Sigmoid colon (tissue), 7 donors: ENCODE data around the gene CCDC69. TPM values are rescaled to one million over a fixed set of nuclear protein-coding genes. Genes with fewer than 3 reads are reported as not detected.

Experiments
- DNase-seq: peaks from one replicate; pipeline ENCODE4 v3.0.0-alpha.2; 2019
- H3K27ac ChIP-seq, 4 donors: fragments of 200-600 bp; sonication (generic); one replicate each; pipeline ENCODE4 v1.5.1; 2016 to 2019; ENCODE audit warnings: mild to moderate bottlenecking in 1 of 4
- H3K27me3 ChIP-seq, 3 donors: fragments of 200-600 bp; sonication (generic); one replicate each; pipeline ENCODE4 v1.5.1; 2019; ENCODE audit warnings: mild to moderate bottlenecking in 1 of 3
- H3K36me3 ChIP-seq, 4 donors: fragments of 200-600 bp; sonication (generic); one replicate each; pipeline ENCODE4 v1.5.1; 2016 to 2019
- H3K4me1 ChIP-seq, 4 donors: fragments of 200-600 bp; sonication (generic); one replicate each; pipeline ENCODE4 v1.5.1; 2017 to 2019
- H3K4me3 ChIP-seq, 4 donors: fragments of 200-600 bp; sonication (generic); one replicate each; pipeline ENCODE4 v1.5.1; 2017 to 2019; ENCODE audit warnings: mild to moderate bottlenecking in 2 of 4, moderate library complexity in 1 of 4
- H3K9me3 ChIP-seq, 4 donors: fragments of 200-600 bp in 3 of 4; sonication (generic) in 3 of 4; one replicate each; pipeline versions ENCODE4 v1.5.1 to v1.6.1; 2013 to 2019
- EP300 ChIP-seq, 4 donors: sonication (generic); formaldehyde crosslinking; IDR thresholded peaks; one replicate each; pipeline ENCODE4 v1.6.1; 2017; ENCODE audit warnings: antibody characterized with exemption in 4 of 4
- POLR2A ChIP-seq, 2 donors: fragments of 450-650 bp; IDR thresholded peaks; one replicate each; pipeline ENCODE4 v1.6.1; 2016; ENCODE audit warnings: antibody characterized with exemption in 2 of 2, mild to moderate bottlenecking in 2 of 2, moderate library complexity in 2 of 2
- POLR2AphosphoS5 ChIP-seq, 4 donors: sonication (generic); formaldehyde crosslinking; IDR thresholded peaks; one replicate each; pipeline ENCODE4 v1.6.1; 2017; ENCODE audit warnings: antibody characterized with exemption in 4 of 4
- WGBS, 2 donors: extraction: QIAGEN DNeasy Blood & Tissue Kit; methylation state at CpG; one replicate each; pipeline ENCODE4 v1.1.7; 2013; 5-methylcytosine and 5-hydroxymethylcytosine counted together
- intact Hi-C: fragments of 100-400 bp; cut with DNase I; formaldehyde crosslinking; loops from one replicate; pipeline ENCODE4 v1.15.1; 2023
- polyA plus RNA-seq, 3 donors: library from polyadenylated mRNA; stranded (reverse); fragments of 200-250 nt; gene quantifications; one replicate each; pipeline ENCODE4 v1.2.3, GENCODE V29; 2013
- total RNA-seq, 4 donors: library from RNA; depleted of rRNA; stranded (reverse); fragments of >200 nt; gene quantifications; one replicate each; pipeline ENCODE4 v1.1.0, GENCODE V29; 2016
- TF ChIP-seq, protein P1 (sequence below), 4 experiments: fragments of 450-650 bp in 3 of 4; fragments of 200-600 bp in 1 of 4; IDR thresholded peaks; one replicate each; pipeline ENCODE4 v1.5.1; 2016 to 2019; ENCODE audit warnings: antibody characterized with exemption in 4 of 4, mild to moderate bottlenecking in 3 of 4, moderate library complexity in 2 of 4
- donor health status: healthy with polysubstance abuse.
- donor health status: Bipolar disorder and iron deficiency.
- donor health status: healthy.

Gene CCDC69
- total and polyA plus RNA-seq, 7 donors: 6.0 to 342 (median 199) TPM

GRCh38 chr5:151168602-151169344 lies 55.1 kb downstream of the CCDC69 start:
- no peaks in the 10 kb centered on the region for H3K9me3 ChIP-seq
- no peak overlapping the region for H3K4me3 ChIP-seq
- H3K27ac ChIP-seq: no peak overlapping the region
- 55 to 90% methylated on average over 10 of the region's 10 CpGs for WGBS, 2 donors
- H3K36me3 ChIP-seq: no peaks in the 10 kb centered on the region
- DNase-seq: peak; percentile 55
- H3K4me1 ChIP-seq: peaks cover 0 to 20% (median 11%) of the 10 kb centered on the region in 4 donors
- TF ChIP-seq POLR2AphosphoS5 (IDR thresholded peaks at IDR 0.05): peak in 1 of 4 donors; percentile 22
- TF ChIP-seq, protein P1, sequence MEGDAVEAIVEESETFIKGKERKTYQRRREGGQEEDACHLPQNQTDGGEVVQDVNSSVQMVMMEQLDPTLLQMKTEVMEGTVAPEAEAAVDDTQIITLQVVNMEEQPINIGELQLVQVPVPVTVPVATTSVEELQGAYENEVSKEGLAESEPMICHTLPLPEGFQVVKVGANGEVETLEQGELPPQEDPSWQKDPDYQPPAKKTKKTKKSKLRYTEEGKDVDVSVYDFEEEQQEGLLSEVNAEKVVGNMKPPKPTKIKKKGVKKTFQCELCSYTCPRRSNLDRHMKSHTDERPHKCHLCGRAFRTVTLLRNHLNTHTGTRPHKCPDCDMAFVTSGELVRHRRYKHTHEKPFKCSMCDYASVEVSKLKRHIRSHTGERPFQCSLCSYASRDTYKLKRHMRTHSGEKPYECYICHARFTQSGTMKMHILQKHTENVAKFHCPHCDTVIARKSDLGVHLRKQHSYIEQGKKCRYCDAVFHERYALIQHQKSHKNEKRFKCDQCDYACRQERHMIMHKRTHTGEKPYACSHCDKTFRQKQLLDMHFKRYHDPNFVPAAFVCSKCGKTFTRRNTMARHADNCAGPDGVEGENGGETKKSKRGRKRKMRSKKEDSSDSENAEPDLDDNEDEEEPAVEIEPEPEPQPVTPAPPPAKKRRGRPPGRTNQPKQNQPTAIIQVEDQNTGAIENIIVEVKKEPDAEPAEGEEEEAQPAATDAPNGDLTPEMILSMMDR (IDR thresholded peaks at IDR 0.05): no peak
- TF ChIP-seq POLR2A (IDR thresholded peaks at IDR 0.05): no peak
- no peaks in the 10 kb centered on the region for H3K27me3 ChIP-seq
- intact Hi-C loops: no loop called here

GRCh38 chr5:151167022-151167421 lies 56.9 kb downstream of the CCDC69 start:
- no peaks in the 10 kb centered on the region for H3K9me3 ChIP-seq
- 80 to 90% methylated on average over 9 of the region's 9 CpGs for WGBS, 2 donors
- DNase-seq: no peak
- no peak overlapping the region for H3K4me3 ChIP-seq
- H3K4me1 ChIP-seq: peaks cover 0 to 28% (median 16%) of the 10 kb centered on the region in 4 donors
- no peak overlapping the region for H3K27ac ChIP-seq
- H3K36me3 ChIP-seq: no peaks in the 10 kb centered on the region
- TF ChIP-seq, protein P1 (IDR thresholded peaks at IDR 0.05): no peak
- TF ChIP-seq POLR2AphosphoS5 (IDR thresholded peaks at IDR 0.05) (no peak), EP300 (IDR thresholded peaks at IDR 0.05) (no peak), POLR2A (IDR thresholded peaks at IDR 0.05) (no peak)
- intact Hi-C loops: no loop called here
- H3K27me3 ChIP-seq: no peaks in the 10 kb centered on the region

DNA sequence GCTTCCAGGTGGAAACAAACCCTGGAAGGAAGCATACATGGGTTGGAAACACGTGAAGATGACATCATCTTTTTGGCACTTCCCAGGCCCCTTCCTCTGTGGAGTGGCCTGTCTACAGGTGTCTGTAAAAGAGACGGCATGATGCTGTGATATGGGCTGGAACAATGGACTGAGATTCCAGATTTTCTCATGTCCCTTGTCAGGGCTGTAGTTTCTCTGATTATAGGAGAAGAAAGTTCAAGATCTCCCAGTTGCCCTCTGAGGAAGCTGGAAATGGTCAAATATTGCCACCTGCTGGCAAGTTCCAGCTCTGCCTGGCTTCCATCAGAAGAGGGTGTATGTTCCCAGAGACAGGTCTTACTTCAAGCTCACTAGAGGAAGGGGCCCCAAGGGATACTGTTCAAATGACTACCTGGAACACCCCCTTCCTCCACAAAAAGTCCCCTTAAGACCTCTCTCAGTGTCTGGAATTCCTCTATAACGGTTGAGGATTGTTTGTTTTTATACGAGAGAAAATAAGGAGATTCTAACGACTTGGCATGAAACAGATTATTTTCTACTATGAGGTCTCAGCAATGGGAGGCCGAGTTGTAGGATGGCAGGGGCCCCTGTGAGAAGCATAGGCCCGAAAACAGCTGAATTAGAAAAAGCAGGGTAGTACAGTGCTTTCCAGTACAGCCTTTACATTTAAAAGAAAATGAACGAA lies 59.1 kb downstream of the CCDC69 start:
- TF ChIP-seq EP300 (IDR thresholded peaks at IDR 0.05) (no peak), POLR2AphosphoS5 (IDR thresholded peaks at IDR 0.05) (peak in 2 of 4 donors; percentile 67 to 69)
- TF ChIP-seq, protein P1 (IDR thresholded peaks at IDR 0.05): peak; percentile 82 to 87 (median 86)
- no peaks in the 10 kb centered on the region for H3K36me3 ChIP-seq
- peak; percentile 91 for DNase-seq
- intact Hi-C loops: loop anchor here (1.0 to 2.0 kb wide), 2 partner anchors 39 to 114 kb away; no protein-coding TSS in a partner anchor
- no peaks in the 10 kb centered on the region for H3K9me3 ChIP-seq
- WGBS, 2 donors: 32 to 46% methylated on average over 8 of the region's 8 CpGs
- H3K27me3 ChIP-seq: no peaks in the 10 kb centered on the region
- H3K4me1 ChIP-seq: peaks cover 0 to 28% (median 16%) of the 10 kb centered on the region in 4 donors
- peak overlapping the region in 1 of 4 donors; percentile 33 for H3K27ac ChIP-seq
- no peak overlapping the region for H3K4me3 ChIP-seq

GRCh38 chr5:151162776-151163175 lies 61.1 kb downstream of the CCDC69 start:
- Histone ChIP-seq H3K4me3 (no peak overlapping the region), H3K27ac (peak overlapping the region; percentile 38 to 50 (median 40)), H3K4me1 (peaks cover 0 to 27% (median 19%) of the 10 kb centered on the region in 4 donors), H3K36me3 (no peaks in the 10 kb centered on the region), H3K9me3 (no peaks in the 10 kb centered on the region), H3K27me3 (no peaks in the 10 kb centered on the region)
- TF ChIP-seq POLR2A (IDR thresholded peaks at IDR 0.05) (no peak), EP300 (IDR thresholded peaks at IDR 0.05) (no peak), POLR2AphosphoS5 (IDR thresholded peaks at IDR 0.05) (no peak)
- TF ChIP-seq, protein P1 (IDR thresholded peaks at IDR 0.05): no peak
- no peak for DNase-seq
- intact Hi-C loops: no loop called here
- WGBS, 2 donors: 48 to 71% methylated on average over 1 of the region's 1 CpG
